Astrocyte (in vitro differentiated cells and primary cell): Measurements from ENCODE around the gene DNMT1.

Experiments
- CTCF ChIP-seq: IDR thresholded peaks from 2 replicates; pipeline ENCODE4 v1.5.1; 2011; ENCODE audit warnings: low read depth, mild to moderate bottlenecking, inconsistent platforms, low read length, moderate library complexity; ENCODE audit not compliant: insufficient read depth
- EZH2 ChIP-seq: IDR thresholded peaks from 2 replicates; pipeline ENCODE4 v1.6.1; 2012; ENCODE audit warnings: mild to moderate bottlenecking, low read length, inconsistent platforms; ENCODE audit not compliant: insufficient read depth

DNA sequence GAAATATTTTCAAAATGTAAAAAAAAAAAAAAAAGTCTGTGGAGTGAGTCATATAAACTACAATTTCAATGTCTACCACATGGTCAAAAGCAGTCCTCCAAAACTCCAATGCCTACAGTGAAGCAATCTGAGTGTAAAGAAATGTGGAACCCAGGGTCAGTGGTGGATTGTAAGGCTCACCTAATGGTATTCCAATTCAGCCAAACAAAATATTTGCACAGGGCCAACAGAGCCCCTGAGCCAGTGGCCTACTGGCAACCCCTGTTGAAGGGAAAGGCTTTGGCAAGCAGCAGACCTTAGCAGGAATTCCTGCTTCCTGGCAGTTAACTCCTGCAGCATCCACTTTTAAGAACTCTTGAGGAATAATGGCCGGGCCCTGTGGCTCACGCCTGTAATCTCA, 3.4 kb downstream of the DNMT1 start:
- no peak for TF ChIP-seq EZH2
- no peak for TF ChIP-seq CTCF
